Tibial artery (tissue), 4 donors: ENCODE measurements around the gene ZNF682.
"Not testable (repeated sequence)": the region's sequence is repeated elsewhere in the genome, so short reads cannot be mapped to it uniquely, and the experiment has no call there.

Experiments used
- DNase-seq, 2 donors: peaks; one replicate each; pipeline ENCODE4 v3.0.0-alpha.2; 2019
- H3K27ac ChIP-seq, 2 donors: fragments of 200-600 bp; sonication (generic) in 1 of 2; 1 replicate in 1 of 2; 2 replicates in 1 of 2; pipeline ENCODE4 v1.5.1; 2018 to 2019; ENCODE audit warnings: mild to moderate bottlenecking in 1 of 2
- H3K27me3 ChIP-seq, 2 donors: fragments of 200-600 bp; sonication (generic) in 1 of 2; one replicate each; pipeline versions ENCODE4 v1.5.1 to v1.6.0; 2016 to 2019
- H3K36me3 ChIP-seq, 3 donors: fragments of 200-600 bp; sonication (generic) in 2 of 3; one replicate each; pipeline ENCODE4 v1.5.1; 2016 to 2019; ENCODE audit warnings: mild to moderate bottlenecking in 2 of 3
- H3K4me1 ChIP-seq, 4 donors: fragments of 200-600 bp; sonication (generic) in 2 of 4; 1 replicate in 3 of 4; 2 replicates in 1 of 4; pipeline ENCODE4 v1.5.1; 2016 to 2019
- H3K4me3 ChIP-seq, 2 donors: fragments of 200-600 bp; sonication (generic) in 1 of 2; 1 replicate in 1 of 2; 2 replicates in 1 of 2; pipeline ENCODE4 v1.5.1; 2018 to 2019; ENCODE audit warnings: mild to moderate bottlenecking in 2 of 2
- H3K9me3 ChIP-seq, 3 donors: fragments of 200-600 bp; sonication (generic) in 1 of 3; one replicate each; pipeline ENCODE4 v1.5.1; 2016 to 2019
- CTCF ChIP-seq, 2 experiments: fragments of 200-600 bp in 1 of 2; fragments of 450-650 bp in 1 of 2; IDR thresholded peaks; one replicate each; pipeline ENCODE4 v1.5.1; 2017 to 2019; ENCODE audit warnings: antibody characterized with exemption in 2 of 2, mild to moderate bottlenecking in 1 of 2, moderate library complexity in 1 of 2
- intact Hi-C: fragments of 100-400 bp; cut with DNase I; formaldehyde crosslinking; loops from one replicate; pipeline ENCODE4 v1.15.0; 2023; ENCODE audit warnings: low total_unique reads

The ZNF682 gene

DNA sequence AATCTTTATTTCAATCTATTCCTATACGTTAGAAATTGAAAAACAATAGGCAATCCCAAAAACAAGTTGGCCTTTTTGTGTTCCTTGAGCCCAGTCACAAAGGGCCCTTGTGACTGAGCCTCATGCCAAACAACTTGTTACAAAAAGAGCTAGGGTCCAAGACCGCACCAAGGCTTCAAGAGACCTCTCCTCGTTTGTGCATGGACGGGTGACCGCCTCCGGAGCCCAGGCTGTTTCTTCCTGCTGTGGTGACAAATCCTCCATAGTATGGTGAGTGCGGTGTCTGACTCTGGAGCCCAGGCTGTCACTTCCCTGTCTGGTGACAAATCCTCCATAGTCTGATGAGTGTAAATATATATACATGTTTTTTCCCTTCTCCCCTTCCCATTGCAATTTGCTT lies 74.9 kb downstream of the ZNF682 start:
- TF ChIP-seq CTCF (IDR thresholded peaks at IDR 0.05) = no peak
- DNase-seq = no peak
- peaks cover 0 to 22% (median 16%) of the 10 kb centered on the region in 3 donors for H3K9me3 ChIP-seq
- H3K27ac ChIP-seq = no peak overlapping the region
- H3K4me1 ChIP-seq = no peaks in the 10 kb centered on the region
- intact Hi-C loops = no loop called here
- no peaks in the 10 kb centered on the region for H3K36me3 ChIP-seq
- no peak overlapping the region for H3K4me3 ChIP-seq
- no peaks in the 10 kb centered on the region for H3K27me3 ChIP-seq

DNA sequence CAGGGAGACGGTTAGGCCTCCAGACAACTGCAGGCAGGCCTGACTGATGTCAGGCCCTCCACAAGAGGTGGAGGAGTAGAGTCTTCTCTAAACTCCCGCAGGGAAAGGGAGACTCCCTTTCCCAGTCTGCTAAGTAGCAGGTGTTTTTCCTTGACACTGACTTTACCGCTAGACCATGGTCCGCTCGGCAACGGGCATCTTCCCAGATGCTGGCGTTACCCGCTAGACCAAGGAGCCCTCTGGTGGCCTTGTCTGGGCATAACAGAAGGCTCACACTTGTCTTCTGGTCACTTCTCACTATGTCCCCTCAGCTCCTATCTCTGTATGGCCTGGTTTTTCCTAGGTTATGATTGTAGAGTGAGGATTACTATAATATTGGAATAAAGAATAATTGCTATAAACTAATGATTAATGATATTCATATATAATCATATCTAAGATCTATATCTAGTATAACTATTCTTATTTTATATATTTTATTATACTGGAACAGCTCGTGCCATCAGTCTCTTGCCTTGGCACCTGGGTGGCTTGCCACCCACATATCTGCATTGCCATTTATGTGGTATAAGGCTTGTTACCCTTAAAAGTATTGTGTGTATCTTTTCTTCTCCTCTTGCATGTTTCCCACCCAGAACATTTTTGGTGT lies 80.0 kb downstream of the ZNF682 start:
- not testable (repeated sequence) for H3K4me1 ChIP-seq, H3K27me3 ChIP-seq, H3K9me3 ChIP-seq, H3K27ac ChIP-seq, H3K4me3 ChIP-seq, H3K36me3 ChIP-seq
- peak; percentile 74 to 84 for DNase-seq
- peak; percentile 71 to 80 for TF ChIP-seq CTCF (IDR thresholded peaks at IDR 0.05)
- intact Hi-C loops = loop anchor here (10.0 kb wide), 1 partner anchor 424 kb away; the partner anchor contains the start of gene CILP2

GRCh38 chr19:19957766-19958165 lies 81.5 kb downstream of the ZNF682 start:
- not testable (repeated sequence) for H3K27ac ChIP-seq, H3K4me3 ChIP-seq, H3K4me1 ChIP-seq, H3K36me3 ChIP-seq, DNase-seq, H3K9me3 ChIP-seq, H3K27me3 ChIP-seq
- intact Hi-C loops = loop anchor here (10.0 kb wide), 1 partner anchor 423 kb away; the partner anchor contains the start of gene CILP2

GRCh38 chr19:19956434-19957075 lies 82.8 kb downstream of the ZNF682 start:
- intact Hi-C loops = loop anchor here (10.0 kb wide), 1 partner anchor 422 kb away; the partner anchor contains the start of gene CILP2

GRCh38 chr19:19955208-19955607 lies 84.1 kb downstream of the ZNF682 start:
- intact Hi-C loops = loop anchor here (10.0 kb wide), 1 partner anchor 420 kb away; the partner anchor contains the start of gene CILP2
- Histone ChIP-seq H3K4me3 (no peak overlapping the region), H3K27me3 (no peaks in the 10 kb centered on the region), H3K9me3 (no peaks in the 10 kb centered on the region), H3K36me3 (no peaks in the 10 kb centered on the region), H3K27ac (no peak overlapping the region), H3K4me1 (no peaks in the 10 kb centered on the region)
- no peak for DNase-seq
- TF ChIP-seq CTCF (IDR thresholded peaks at IDR 0.05) = no peak

More at GRCh38 chr19:19956434-19957075, 82.8 kb downstream of the ZNF682 start:
- Histone ChIP-seq H3K27me3 (no peaks in the 10 kb centered on the region), H3K9me3 (no peaks in the 10 kb centered on the region), H3K4me3 (no peak overlapping the region), H3K4me1 (no peaks in the 10 kb centered on the region), H3K27ac (no peak overlapping the region), H3K36me3 (no peaks in the 10 kb centered on the region)
- DNase-seq = no peak
- TF ChIP-seq CTCF (IDR thresholded peaks at IDR 0.05) = no peak
